Measurements from ENCODE around the gene TMPRSS9.

- TF ChIP-seq CCAR2 (optimal IDR thresholded peaks at IDR 0.05; ENCODE audit: low read depth, low read length) (no peak), CTCF (CRISPR knock-in tag; IDR thresholded peaks at IDR 0.05) (no peak), IRF1 (CRISPR knock-in tag; IDR thresholded peaks at IDR 0.05; ENCODE audit: low read depth) (no peak), USF2 (IDR thresholded peaks at IDR 0.05; ENCODE audit: low read depth, low read length) (no peak), USF2 (CRISPR knock-in tag; IDR thresholded peaks at IDR 0.05; ENCODE audit: borderline replicate concordance) (no peak), ZNF232 (CRISPR knock-in tag; IDR thresholded peaks at IDR 0.05; ENCODE audit: borderline replicate concordance) (no peak), POLR2A (IDR thresholded peaks at IDR 0.05; ENCODE audit: insufficient read depth in 1 of 2, low read depth in 2 of 2, low read length in 2 of 2) (no peak), SUZ12 (IDR thresholded peaks at IDR 0.05; ENCODE audit: low read depth, low read length) (no peak), PATZ1 (CRISPR knock-in tag; IDR thresholded peaks at IDR 0.05) (no peak)
These were observed 91.1 kb downstream of the TMPRSS9 start for GRCh38 chr19:2451138-2451537.
